H9 (cell line): ENCODE results near the gene CSTPP1. TPM values are rescaled to one million over a fixed set of nuclear protein-coding genes. Genes with fewer than 3 reads are reported as not detected.

Experiments
- DNase-seq: peaks from one replicate; pipeline ENCODE4 v3.0.0-alpha.2; 2017
- H2AFZ ChIP-seq: one replicate; pipeline ENCODE4 v1.6.1; 2013; ENCODE audit warnings: mild to moderate bottlenecking, low read length, control low read depth, moderate library complexity
- H2AK5ac ChIP-seq: 2 replicates; pipeline ENCODE4 v1.6.1; 2013; ENCODE audit warnings: low read length, control low read depth, mixed read lengths; ENCODE audit not compliant: insufficient read length
- H2BK120ac ChIP-seq: one replicate; pipeline ENCODE4 v1.6.1; 2013; ENCODE audit warnings: low read depth, mild to moderate bottlenecking, low read length, control low read depth, inconsistent platforms; ENCODE audit not compliant: poor library complexity, severe bottlenecking
- H2BK12ac ChIP-seq: 2 replicates; pipeline ENCODE4 v1.6.1; 2013; ENCODE audit warnings: low read length, control low read depth, mixed read lengths, low read depth; ENCODE audit not compliant: insufficient read length
- H2BK15ac ChIP-seq: 2 replicates; pipeline ENCODE4 v1.6.1; 2013; ENCODE audit warnings: low read depth, low read length, control low read depth
- H2BK20ac ChIP-seq: one replicate; pipeline ENCODE4 v1.6.1; 2013; ENCODE audit warnings: low read depth, mild to moderate bottlenecking, low read length, control low read depth, inconsistent platforms; ENCODE audit not compliant: poor library complexity, severe bottlenecking
- H2BK5ac ChIP-seq: 2 replicates; pipeline ENCODE4 v1.6.1; 2013; ENCODE audit warnings: low read length, control low read depth, mixed read lengths; ENCODE audit not compliant: insufficient read length
- H3K14ac ChIP-seq: 2 replicates; pipeline ENCODE4 v1.6.1; 2013; ENCODE audit warnings: low read length, control low read depth; ENCODE audit not compliant: insufficient read depth
- H3K18ac ChIP-seq: 2 replicates; pipeline ENCODE4 v1.6.1; 2013; ENCODE audit warnings: low read depth, mild to moderate bottlenecking, mixed read lengths, low read length, control low read depth; ENCODE audit not compliant: insufficient read length
- H3K23ac ChIP-seq: 2 replicates; pipeline ENCODE4 v1.6.1; 2013; ENCODE audit warnings: low read length, control low read depth, mixed read lengths, low read depth; ENCODE audit not compliant: insufficient read length
- H3K23me2 ChIP-seq: 2 replicates; pipeline ENCODE4 v1.6.1; 2013; ENCODE audit warnings: low read depth, mild to moderate bottlenecking, mixed read lengths, low read length, control low read depth; ENCODE audit not compliant: insufficient read length, poor library complexity, severe bottlenecking
- H3K27ac ChIP-seq: 2 replicates; pipeline ENCODE4 v1.5.1; 2013; ENCODE audit warnings: low read length, control low read depth, mixed read lengths, low read depth; ENCODE audit not compliant: insufficient read length
- H3K27me3 ChIP-seq: 2 replicates; pipeline ENCODE4 v1.6.1; 2013; ENCODE audit warnings: low read length, control low read depth, inconsistent platforms; ENCODE audit not compliant: insufficient read depth
- H3K4ac ChIP-seq: 2 replicates; pipeline ENCODE4 v1.6.1; 2013; ENCODE audit warnings: low read depth, mild to moderate bottlenecking, control low read depth, inconsistent platforms, low read length, moderate library complexity
- H3K4me1 ChIP-seq: 2 replicates; pipeline ENCODE4 v1.6.1; 2013; ENCODE audit warnings: low read length, control low read depth, inconsistent platforms; ENCODE audit not compliant: insufficient read depth
- H3K4me2 ChIP-seq: 2 replicates; pipeline ENCODE4 v1.6.1; 2013; ENCODE audit warnings: low read length, control low read depth, mixed read lengths; ENCODE audit not compliant: insufficient read length, insufficient read depth
- H3K56ac ChIP-seq: 2 replicates; pipeline ENCODE4 v1.6.1; 2013; ENCODE audit warnings: low read depth, mild to moderate bottlenecking, mixed read lengths, low read length, control low read depth; ENCODE audit not compliant: insufficient read length
- H3K79me1 ChIP-seq: 2 replicates; pipeline ENCODE4 v1.6.1; 2013; ENCODE audit warnings: low read depth, mild to moderate bottlenecking, moderate library complexity, low read length, control low read depth, inconsistent platforms; ENCODE audit not compliant: insufficient read depth, poor library complexity, severe bottlenecking
- H3K79me2 ChIP-seq: 2 replicates; pipeline ENCODE4 v1.6.1; 2013; ENCODE audit warnings: low read length, control low read depth, inconsistent platforms; ENCODE audit not compliant: insufficient read depth
- H3K9ac ChIP-seq: 2 replicates; pipeline ENCODE4 v1.6.1; 2013; ENCODE audit warnings: low read length, control low read depth, mixed read lengths; ENCODE audit not compliant: insufficient read length; ENCODE audit errors: extremely low read depth
- H3K9me3 ChIP-seq: one replicate; pipeline ENCODE4 v1.6.1; 2013; ENCODE audit warnings: low read depth, low read length, inconsistent platforms; ENCODE audit not compliant: control insufficient read depth
- H3T11ph ChIP-seq: one replicate; pipeline ENCODE4 v1.6.1; 2013; ENCODE audit warnings: mild to moderate bottlenecking, low read length, control low read depth, inconsistent platforms
- H4K20me1 ChIP-seq: one replicate; pipeline ENCODE4 v1.6.1; 2013; ENCODE audit not compliant: control insufficient read depth, insufficient read length, insufficient read depth
- H4K5ac ChIP-seq: 2 replicates; pipeline ENCODE4 v1.6.1; 2013; ENCODE audit warnings: low read depth, mild to moderate bottlenecking, mixed read lengths, low read length, control low read depth; ENCODE audit not compliant: insufficient read length
- H4K8ac ChIP-seq: replicated peaks from 2 replicates; pipeline ENCODE4 v1.6.1; 2013; ENCODE audit warnings: low read length, control low read depth, mixed read lengths, low read depth; ENCODE audit not compliant: insufficient read length
- H4K91ac ChIP-seq: 2 replicates; pipeline ENCODE4 v1.6.1; 2013; ENCODE audit warnings: low read depth, mild to moderate bottlenecking, moderate library complexity, mixed read lengths, low read length, control low read depth; ENCODE audit not compliant: insufficient read length
- H3K27ac Mint-ChIP-seq, 3 experiments: 2 replicates in 2 of 3; 3 replicates in 1 of 3; pipeline ENCODE4 v1.8.0; 2020 to 2021; ENCODE audit warnings: mixed read lengths in 3 of 3, mild to moderate bottlenecking in 1 of 3, moderate library complexity in 1 of 3
- H3K27me3 Mint-ChIP-seq: 2 replicates; pipeline ENCODE4 v1.8.0; 2021; ENCODE audit warnings: low read depth, mild to moderate bottlenecking, moderate library complexity, mixed read lengths
- H3K36me3 Mint-ChIP-seq, 3 experiments: 2 replicates in 2 of 3; 3 replicates in 1 of 3; pipeline ENCODE4 v1.8.0; 2020 to 2021; ENCODE audit warnings: low read depth in 3 of 3, mixed read lengths in 3 of 3; ENCODE audit not compliant: insufficient read depth in 1 of 3
- H3K4me1 Mint-ChIP-seq, 2 experiments: 2 replicates each; pipeline ENCODE4 v1.8.0; 2020; ENCODE audit warnings: mixed read lengths in 2 of 2
- H3K4me3 Mint-ChIP-seq, 2 experiments: 2 replicates in 1 of 2; 3 replicates in 1 of 2; pipeline ENCODE4 v1.8.0; 2020 to 2021; ENCODE audit warnings: mild to moderate bottlenecking in 2 of 2, mixed read lengths in 2 of 2, moderate library complexity in 1 of 2
- H3K9me3 Mint-ChIP-seq, 2 experiments: 2 replicates in 1 of 2; 3 replicates in 1 of 2; pipeline ENCODE4 v1.8.0; 2020; ENCODE audit warnings: mild to moderate bottlenecking in 2 of 2, mixed read lengths in 2 of 2, moderate library complexity in 1 of 2
- CTCF ChIP-seq: fragments of 200-600 bp; sonication (generic); conservative IDR thresholded peaks from 3 replicates; pipeline ENCODE4 v1.8.0; 2021; ENCODE audit warnings: antibody characterized with exemption, mild to moderate bottlenecking
- WGBS: extraction: QIAGEN DNeasy Blood & Tissue Kit; methylation state at CpG from one replicate; pipeline ENCODE4 v1.1.7; 2013; ENCODE audit warnings: missing lambda C conversion rate, low lambda C conversion rate, mixed read lengths; ENCODE audit not compliant: insufficient read length; ENCODE audit errors: extremely low coverage; 5-methylcytosine and 5-hydroxymethylcytosine counted together
- total RNA-seq: library from RNA; stranded (reverse); gene quantifications from 2 replicates; pipeline ENCODE4 v1.2.1, GENCODE V29; 2021

CSTPP1 gene
- total RNA-seq, 1 experiment from 2014 or later = 21.2 TPM

- Histone ChIP-seq H3K27ac (no peak overlapping the region), H3K9me3 (no peaks in the 10 kb centered on the region), H4K20me1 (no peaks in the 10 kb centered on the region), H3K4me2 (no peak overlapping the region), H4K8ac (no peak overlapping the region), H3K18ac (no peak overlapping the region), H3K23ac (no peak overlapping the region), H3K23me2 (no peaks in the 10 kb centered on the region), H2BK120ac (no peak overlapping the region), H3T11ph (no peak overlapping the region), H2BK12ac (no peak overlapping the region), H3K14ac (no peak overlapping the region), H3K79me1 (no peaks in the 10 kb centered on the region), H2BK5ac (no peak overlapping the region), H2AFZ (no peak overlapping the region), H3K9ac (no peak overlapping the region), H4K5ac (no peak overlapping the region), H2BK15ac (no peak overlapping the region), H2AK5ac (no peak overlapping the region), H3K27me3 (no peaks in the 10 kb centered on the region), H4K91ac (no peak overlapping the region), H3K79me2 (no peaks in the 10 kb centered on the region), H2BK20ac (no peak overlapping the region), H3K56ac (no peak overlapping the region), H3K4ac (no peak overlapping the region), H3K4me1 (peaks cover 3% of the 10 kb centered on the region; the same call in 1 of the 2 replicates)
- H3K27me3 Mint-ChIP-seq = no peaks in the 10 kb centered on the region; the same call in 1 of the 2 replicates
- no peak overlapping the region for H3K4me3 Mint-ChIP-seq
- H3K4me1 Mint-ChIP-seq = peaks cover 24 to 35% of the 10 kb centered on the region in 2 experiments
- H3K9me3 Mint-ChIP-seq = no peaks in the 10 kb centered on the region; a peak in 1 of 5 replicates
- no peak for TF ChIP-seq CTCF
- DNase-seq = no peak
- peaks cover 0 to 2% (median 0%) of the 10 kb centered on the region in 3 experiments; a peak in 1 of 7 replicates for H3K36me3 Mint-ChIP-seq
- H3K27ac Mint-ChIP-seq = no peak overlapping the region
- no CpG with 5 or more reads among the region's 6 CpGs for WGBS
Observed at GRCh38 chr11:47156333-47156732, 219.8 kb downstream of the CSTPP1 start.
